Esophagus mucosa (tissue), 1 donor: ENCODE data around the gene ATF6B. TPM values are rescaled to one million over a fixed set of nuclear protein-coding genes. Genes with fewer than 3 reads are reported as not detected.
A peak's percentile ranks its signal among the peaks of the same experiment; 100 is the strongest.
"Not testable (repeated sequence)": the region's sequence is repeated elsewhere in the genome, so short reads cannot be mapped to it uniquely, and the experiment has no call there.

Source experiments
- ATAC-seq: fragments of 200-7000 bp; cut with Tn5 transposase; one replicate; pipeline ENCODE4 v1.9.1; 2020
- total RNA-seq: library from RNA; stranded (reverse); gene quantifications from one replicate; pipeline ENCODE4 v1.2.4, GENCODE V29; 2023
- donor health status: DM: yes; HTN: yes; CAD: no.

The ATF6B gene
- total RNA-seq, 1 donor from 2014 or later = 76.0 TPM

GRCh38 chr6:32079566-32080290, 48.3 kb downstream of the ATF6B start:
- ATAC-seq = no peak

- peak; percentile 76 for ATAC-seq
These were observed 51.7 kb downstream of the ATF6B start for GRCh38 chr6:32076321-32076809.

- ATAC-seq = peak; percentile 71
These were observed 52.3 kb downstream of the ATF6B start for GRCh38 chr6:32075781-32076180.

- no peak for ATAC-seq
These were observed 53.0 kb downstream of the ATF6B start for GRCh38 chr6:32074996-32075532.

GRCh38 chr6:32073613-32074012, 54.4 kb downstream of the ATF6B start:
- ATAC-seq = no peak

GRCh38 chr6:32073101-32073500, 54.9 kb downstream of the ATF6B start:
- ATAC-seq = no peak

- ATAC-seq = no peak
These were observed 57.1 kb downstream of the ATF6B start for GRCh38 chr6:32070814-32071543.

GRCh38 chr6:32069878-32070515, 58.0 kb downstream of the ATF6B start:
- ATAC-seq = no peak

GRCh38 chr6:32069460-32069859, 58.6 kb downstream of the ATF6B start:
- ATAC-seq = no peak

- no peak for ATAC-seq
These were observed 59.2 kb downstream of the ATF6B start for GRCh38 chr6:32068867-32069266.

- ATAC-seq = not testable (repeated sequence)
These were observed 59.7 kb downstream of the ATF6B start for GRCh38 chr6:32068315-32068714.

- not testable (repeated sequence) for ATAC-seq
These were observed 60.5 kb downstream of the ATF6B start for GRCh38 chr6:32067521-32067920.

Other genes with a start within 250 kb of the ATF6B start
- 2.9 TPM for gene SLC44A4, start 249.2 kb downstream of the ATF6B start, total RNA-seq
- gene EHMT2, start 230.5 kb downstream of the ATF6B start, total RNA-seq = 28.2 TPM
- gene ZBTB12, start 226.2 kb downstream of the ATF6B start, total RNA-seq = 2.0 TPM
- 2.9 TPM for gene C2, start 200.5 kb downstream of the ATF6B start, total RNA-seq
- gene CFB, start 182.2 kb downstream of the ATF6B start, total RNA-seq = 36.1 TPM
- gene NELFE, start 169.3 kb downstream of the ATF6B start, total RNA-seq = 57.7 TPM
- gene SKIC2, start 169.1 kb downstream of the ATF6B start, total RNA-seq = 31.3 TPM
- 10.6 TPM for gene DXO, start 156.1 kb downstream of the ATF6B start, total RNA-seq
- gene C4A, start 146.2 kb downstream of the ATF6B start, total RNA-seq = 2.9 TPM
- gene C4B, start 113.5 kb downstream of the ATF6B start, total RNA-seq = 5.3 TPM
- 0.60 TPM for gene CYP21A2, start 89.8 kb downstream of the ATF6B start, total RNA-seq
- 7.6 TPM for gene TNXB, start 18.9 kb downstream of the ATF6B start, total RNA-seq
- 10.1 TPM for gene FKBPL, start 2.0 kb upstream of the ATF6B start, total RNA-seq
- 0.40 TPM for gene PRRT1, start 23.7 kb upstream of the ATF6B start, total RNA-seq
- 18.1 TPM for gene PPT2, start 25.9 kb upstream of the ATF6B start, total RNA-seq
- gene EGFL8, start 36.3 kb upstream of the ATF6B start, total RNA-seq = 10.2 TPM
- gene AGPAT1, start 47.8 kb upstream of the ATF6B start, total RNA-seq = 18.2 TPM
- 30.4 TPM for gene RNF5, start 50.2 kb upstream of the ATF6B start, total RNA-seq
- gene AGER, start 56.0 kb upstream of the ATF6B start, total RNA-seq = 2.7 TPM
- 34.7 TPM for gene PBX2, start 62.0 kb upstream of the ATF6B start, total RNA-seq
- 2.2 TPM for gene GPSM3, start 64.4 kb upstream of the ATF6B start, total RNA-seq
- gene NOTCH4, start 95.8 kb upstream of the ATF6B start, total RNA-seq = 2.7 TPM
- not detected for gene TSBP1, start 243.7 kb upstream of the ATF6B start, total RNA-seq